Measurements from ENCODE around the gene TAF4B. TPM values are rescaled to one million over a fixed set of nuclear protein-coding genes. Genes with fewer than 3 reads are reported as not detected.

Gene TAF4B
- total and polyA plus RNA-seq, 2 of the 8 experiments (the other 6 are each of a cell fraction or from before 2014, with no cell fraction given) = 9.3 to 19.8 TPM

GRCh38 chr18:26258711-26259110, 32.5 kb downstream of the TAF4B start:
- H3K23ac ChIP-seq (ENCODE audit: insufficient read length) = no peak overlapping the region
- WGBS, 2 experiments (ENCODE audit: extremely low coverage in 1 of 2, insufficient coverage in 1 of 2, insufficient read length in 1 of 2, insufficient replicate concordance in 2 of 2, low coverage in 1 of 2, low lambda C conversion rate in 2 of 2, missing lambda C conversion rate in 1 of 2) = 99% methylated on average over 3 of the region's 3 CpGs; no CpG with 5 or more reads in 1 of the 2 experiments
- no peak for FAIRE-seq
- no peak overlapping the region for H3K4ac ChIP-seq (replicated peaks; ENCODE audit: insufficient read length, low read depth, low read length)
- H3K23me2 ChIP-seq (ENCODE audit: low read depth, low read length) = no peaks in the 10 kb centered on the region
- no peak overlapping the region for H2BK20ac ChIP-seq (ENCODE audit: low read length)
- peaks cover 0 to 3% of the 10 kb centered on the region in 2 experiments for H4K20me1 ChIP-seq (replicated peaks in 1 of 2; ENCODE audit: control insufficient read depth in 1 of 2, insufficient read depth in 2 of 2, low read length in 2 of 2)
- no peaks in the 10 kb centered on the region for H3K27me3 ChIP-seq (replicated peaks in 1 of 4; ENCODE audit: control insufficient read depth in 3 of 4, extremely low read depth in 1 of 4, insufficient read depth in 3 of 4, low read length in 3 of 4)
- H3K4me1 ChIP-seq (replicated peaks in 1 of 4; ENCODE audit: control insufficient read depth in 3 of 4, insufficient read depth in 4 of 4, low read length in 3 of 4) = peaks cover 0 to 4% (median 1%) of the 10 kb centered on the region in 4 experiments; a peak in 2 of 7 replicates
- H2BK120ac ChIP-seq (replicated peaks; ENCODE audit: low read depth, low read length) = no peak overlapping the region
- H3K4me2 ChIP-seq (ENCODE audit: insufficient read depth in 1 of 2, low read depth in 2 of 2, low read length in 2 of 2) = no peak overlapping the region
- no peak overlapping the region for H3K27ac ChIP-seq (ENCODE audit: low read depth, low read length)
- no peak overlapping the region for H3K18ac ChIP-seq (ENCODE audit: extremely low read depth, low read length)
- H3K4me3 ChIP-seq (ENCODE audit: extremely low read depth in 1 of 4, insufficient read depth in 2 of 4, low read depth in 3 of 4, low read length in 4 of 4) = no peak overlapping the region
- TF ChIP-seq TAF1 (IDR thresholded peaks at IDR 0.05; ENCODE audit: low read depth, low read length) (no peak), RNF2 (IDR thresholded peaks at IDR 0.05; ENCODE audit: borderline replicate concordance, low read depth, low read length, missing control alignments, poor library complexity, severe bottlenecking) (no peak), NRF1 (IDR thresholded peaks at IDR 0.05; ENCODE audit: low read depth, low read length) (no peak), BCL11A (IDR thresholded peaks at IDR 0.05; ENCODE audit: low read depth in 2 of 2, low read length in 2 of 2) (no peak), MAFK (IDR thresholded peaks at IDR 0.05; ENCODE audit: low read depth, low read length) (no peak), ASH2L (IDR thresholded peaks at IDR 0.05; ENCODE audit: low read length) (no peak)
- H3K79me2 ChIP-seq (ENCODE audit: control insufficient read depth in 1 of 2, insufficient read depth in 2 of 2, low read length in 2 of 2) = peaks cover 2 to 79% of the 10 kb centered on the region in 2 experiments; a peak in 3 of 4 replicates
- no peak overlapping the region for H3K9ac ChIP-seq (replicated peaks in 1 of 4; ENCODE audit: extremely low read depth in 1 of 4, low read depth in 3 of 4, low read length in 3 of 4)
- no peaks in the 10 kb centered on the region for H3K79me1 ChIP-seq (ENCODE audit: low read depth, low read length)
- ChIA-PET CTCF (ENCODE audit: partially characterized antibody) (interaction anchor here (1.0 kb wide), 1 partner anchor 48 kb away, joined by 4 read pairs; no protein-coding TSS in a partner anchor), POLR2A (ENCODE audit: partially characterized antibody) (no interaction called here)
- H3K9me3 ChIP-seq (ENCODE audit: insufficient read depth in 2 of 2, low read depth in 1 of 2, low read length in 1 of 2) = no peaks in the 10 kb centered on the region; a peak in 1 of 4 replicates
- H2BK15ac ChIP-seq (ENCODE audit: low read length) = no peak overlapping the region
- H4K8ac ChIP-seq (ENCODE audit: extremely low read depth, insufficient read depth, low read length) = no peak overlapping the region
- H4K91ac ChIP-seq (replicated peaks; ENCODE audit: insufficient read length, low read length) = no peak overlapping the region
- H2AK5ac ChIP-seq (ENCODE audit: low read depth, low read length) = no peak overlapping the region
- DNase-seq (ENCODE audit: low read depth in 1 of 2, low spot score in 2 of 2) = no peak
- H2BK5ac ChIP-seq (ENCODE audit: low read depth, low read length) = no peak overlapping the region
- H3K36me3 ChIP-seq (ENCODE audit: control insufficient read depth in 2 of 4, insufficient read depth in 4 of 4, low read length in 3 of 4) = no peaks in the 10 kb centered on the region; a peak in 1 of 8 replicates
- no peak overlapping the region for H4K5ac ChIP-seq (ENCODE audit: insufficient read length, low read depth, low read length)
- no peak overlapping the region for H2BK12ac ChIP-seq (ENCODE audit: low read depth, low read length)
- no peak overlapping the region for H3K14ac ChIP-seq (ENCODE audit: insufficient read length)
- H3K56ac ChIP-seq (replicated peaks; ENCODE audit: insufficient read length, low read depth, low read length) = no peak overlapping the region
- H2AFZ ChIP-seq (ENCODE audit: low read length) = no peak overlapping the region
